IMR-90 (cell line): ENCODE results near the gene GCM1. TPM values are rescaled to one million over a fixed set of nuclear protein-coding genes. Genes with fewer than 3 reads are reported as not detected.
A peak's percentile ranks its signal among the peaks of the same experiment; 100 is the strongest.

Experiments
- ATAC-seq: fragments of 200-7000 bp; cut with Tn5 transposase; 2 replicates; pipeline ENCODE4 v1.9.1; 2020; ENCODE audit warnings: low read depth, mild to moderate bottlenecking, moderate library complexity
- BruUV-seq: library from RNA; stranded (reverse); fragments of 400-500 nt; replicated peaks from 2 replicates; lab custom pipeline; 2021; lab: Mats Ljungman, UMichigan
- CTCF ChIA-PET: fragments of 300-600 bp; formaldehyde crosslinking; extraction: SDS; loops from one replicate; lab custom pipeline; 2021; ENCODE audit warnings: antibody characterized with exemption; lab: Yijun Ruan, JAX
- POLR2A ChIA-PET: fragments of 300-600 bp; sonication (Branson Sonifier 250); formaldehyde crosslinking; loops from one replicate; lab custom pipeline; 2022; ENCODE audit warnings: antibody characterized with exemption; ENCODE audit not compliant: unreplicated experiment; lab: Charles Lee
- DNase-seq: peaks from one replicate; pipeline ENCODE4 v3.0.0; 2013
- H2AFZ ChIP-seq: replicated peaks from 2 replicates; pipeline ENCODE3; 2013; ENCODE audit warnings: low read length, mild to moderate bottlenecking; ENCODE audit not compliant: poor library complexity
- H2AK5ac ChIP-seq: 2 replicates; pipeline ENCODE4 v1.6.1; 2013; ENCODE audit warnings: low read depth, low read length, inconsistent platforms
- H2AK9ac ChIP-seq: replicated peaks from 2 replicates; pipeline ENCODE3; 2013; ENCODE audit warnings: mild to moderate bottlenecking, low read depth, low read length, moderate library complexity; ENCODE audit not compliant: poor library complexity
- H2BK120ac ChIP-seq: 2 replicates; pipeline ENCODE4 v1.6.1; 2013; ENCODE audit warnings: low read depth, low read length, inconsistent platforms
- H2BK15ac ChIP-seq: 3 replicates; pipeline ENCODE4 v1.6.1; 2013; ENCODE audit warnings: low read depth, low read length, inconsistent platforms
- H2BK20ac ChIP-seq: 2 replicates; pipeline ENCODE4 v1.6.1; 2013; ENCODE audit warnings: low read depth, mild to moderate bottlenecking, inconsistent platforms, low read length, moderate library complexity
- H2BK5ac ChIP-seq: 2 replicates; pipeline ENCODE4 v1.6.1; 2013; ENCODE audit warnings: mild to moderate bottlenecking, low read depth, low read length, inconsistent platforms; ENCODE audit not compliant: poor library complexity, severe bottlenecking
- H3K14ac ChIP-seq: replicated peaks from 2 replicates; pipeline ENCODE4 v1.6.1; 2013; ENCODE audit warnings: low read depth, low read length, inconsistent platforms
- H3K18ac ChIP-seq: 2 replicates; pipeline ENCODE4 v1.6.1; 2013; ENCODE audit warnings: low read depth, low read length, control low read depth
- H3K23ac ChIP-seq: 2 replicates; pipeline ENCODE4 v1.6.1; 2013; ENCODE audit warnings: low read depth, low read length, inconsistent platforms
- H3K27ac ChIP-seq: 2 replicates; pipeline ENCODE4 v1.5.1; 2013; ENCODE audit warnings: mild to moderate bottlenecking, control low read depth, low read length; ENCODE audit not compliant: insufficient read depth
- H3K27me3 ChIP-seq: 2 replicates; pipeline ENCODE4 v1.6.1; 2013; ENCODE audit warnings: low read length; ENCODE audit not compliant: control insufficient read depth, insufficient read depth
- H3K36me3 ChIP-seq: 2 replicates; pipeline ENCODE4 v1.6.1; 2013; ENCODE audit warnings: low read length, mixed read lengths; ENCODE audit not compliant: control insufficient read depth, insufficient read depth
- H3K4ac ChIP-seq: 2 replicates; pipeline ENCODE4 v1.6.1; 2013; ENCODE audit warnings: low read depth, low read length, inconsistent platforms
- H3K4me1 ChIP-seq: 2 replicates; pipeline ENCODE4 v1.6.1; 2013; ENCODE audit warnings: low read length, mixed read lengths; ENCODE audit not compliant: control insufficient read depth, insufficient read depth
- H3K4me2 ChIP-seq: 2 replicates; pipeline ENCODE4 v1.6.1; 2013; ENCODE audit warnings: low read depth, mild to moderate bottlenecking, control low read depth, low read length, moderate library complexity
- H3K4me3 ChIP-seq: 2 replicates; pipeline ENCODE4 v1.5.1; 2013; ENCODE audit warnings: low read depth, mild to moderate bottlenecking, control low read depth, low read length, moderate library complexity; ENCODE audit not compliant: insufficient read depth
- H3K56ac ChIP-seq: 2 replicates; pipeline ENCODE4 v1.6.1; 2013; ENCODE audit warnings: low read length, inconsistent platforms; ENCODE audit not compliant: insufficient read depth; ENCODE audit errors: extremely low read depth
- H3K79me1 ChIP-seq, 2 experiments: 2 replicates each; pipeline ENCODE4 v1.6.1; 2013; ENCODE audit warnings: low read length in 2 of 2, inconsistent platforms in 1 of 2, low read depth in 1 of 2
- H3K9ac ChIP-seq: 2 replicates; pipeline ENCODE4 v1.6.1; 2013; ENCODE audit warnings: low read depth, low read length, control low read depth
- H3K9me1 ChIP-seq: 2 replicates; pipeline ENCODE4 v1.6.1; 2013; ENCODE audit warnings: low read length, inconsistent platforms; ENCODE audit not compliant: insufficient read depth
- H3K9me3 ChIP-seq: 2 replicates; pipeline ENCODE4 v1.6.1; 2013; ENCODE audit warnings: low read length; ENCODE audit not compliant: control insufficient read depth, insufficient read depth
- H4K20me1 ChIP-seq: 2 replicates; pipeline ENCODE4 v1.6.1; 2013; ENCODE audit warnings: low read length, inconsistent platforms; ENCODE audit not compliant: insufficient read depth
- H4K5ac ChIP-seq: 2 replicates; pipeline ENCODE4 v1.6.1; 2013; ENCODE audit warnings: mild to moderate bottlenecking, low read depth, low read length, control low read depth
- H4K8ac ChIP-seq, 2 experiments: 2 replicates each; pipeline ENCODE4 v1.6.1; 2013; ENCODE audit warnings: low read depth in 2 of 2, low read length in 2 of 2, control low read depth in 1 of 2, inconsistent platforms in 1 of 2
- H4K91ac ChIP-seq: 2 replicates; pipeline ENCODE4 v1.6.1; 2013; ENCODE audit warnings: low read depth, low read length, inconsistent platforms; ENCODE audit not compliant: insufficient read depth
- BHLHE40 ChIP-seq: fragments of 150-350 bp; IDR thresholded peaks from 2 replicates; pipeline ENCODE4 v1.6.1; 2016; ENCODE audit warnings: mild to moderate bottlenecking, low read depth, low read length
- CEBPB ChIP-seq: IDR thresholded peaks from 2 replicates; pipeline ENCODE4 v1.6.1; 2012; ENCODE audit warnings: low read depth, low read length, improper control_type of control experiment
- CHD1 ChIP-seq: IDR thresholded peaks from 2 replicates; pipeline ENCODE4 v1.6.1; 2012; ENCODE audit warnings: low read depth, low read length, improper control_type of control experiment
- FOS ChIP-seq: fragments of 150-350 bp; IDR thresholded peaks from 2 replicates; pipeline ENCODE4 v1.6.1; 2016; ENCODE audit warnings: low read depth, low read length
- MAFK ChIP-seq: IDR thresholded peaks from 2 replicates; pipeline ENCODE4 v1.6.1; 2012; ENCODE audit warnings: low read depth, low read length, improper control_type of control experiment
- MAZ ChIP-seq: IDR thresholded peaks from 2 replicates; pipeline ENCODE4 v1.6.1; 2012; ENCODE audit warnings: low read depth, mild to moderate bottlenecking, low read length, improper control_type of control experiment, moderate library complexity, borderline replicate concordance
- MXI1 ChIP-seq: IDR thresholded peaks from 2 replicates; pipeline ENCODE4 v1.6.1; 2012; ENCODE audit warnings: low read depth, mild to moderate bottlenecking, low read length, moderate library complexity, borderline replicate concordance
- NFE2L2 ChIP-seq: fragments of 150-350 bp; IDR thresholded peaks from 2 replicates; pipeline ENCODE4 v1.6.1; 2016; ENCODE audit warnings: low read depth, mild to moderate bottlenecking, low read length
- POLR2A ChIP-seq: IDR thresholded peaks from 2 replicates; pipeline ENCODE4 v1.6.1; 2012; ENCODE audit warnings: mild to moderate bottlenecking, low read depth, low read length
- RAD21 ChIP-seq: IDR thresholded peaks from 2 replicates; pipeline ENCODE4 v1.6.1; 2012; ENCODE audit warnings: low read length, improper control_type of control experiment
- RCOR1 ChIP-seq: IDR thresholded peaks from 2 replicates; pipeline ENCODE4 v1.6.1; 2012; ENCODE audit warnings: mild to moderate bottlenecking, low read length, improper control_type of control experiment; ENCODE audit not compliant: insufficient replicate concordance
- RFX5 ChIP-seq: IDR thresholded peaks from 2 replicates; pipeline ENCODE4 v1.8.0; 2012; ENCODE audit warnings: low read depth, mild to moderate bottlenecking, low read length, moderate library complexity
- SMC3 ChIP-seq: fragments of 150-350 bp; IDR thresholded peaks from 2 replicates; pipeline ENCODE4 v1.6.1; 2016; ENCODE audit warnings: low read depth, mild to moderate bottlenecking, antibody characterized with exemption, low read length, moderate library complexity
- WGBS, 2 experiments: methylation state at CpG; one replicate each; pipeline versions ENCODE4 v1.1.5 to v1.1.7; 2013; ENCODE audit warnings: missing lambda C conversion rate in 2 of 2; ENCODE audit not compliant: insufficient read length in 1 of 2; ENCODE audit errors: extremely low coverage in 2 of 2; 5-methylcytosine and 5-hydroxymethylcytosine counted together
- dilution Hi-C: fragments of 300-500 bp; cut with HindIII; formaldehyde crosslinking; loops from one replicate; pipeline ENCODE4 v1.14.3; 2018; ENCODE audit warnings: low sequenced_read_pairs; ENCODE audit not compliant: unreplicated experiment
- in situ Hi-C: fragments of 300-500 bp; cut with MboI; formaldehyde crosslinking; loops from 3 replicates; pipeline ENCODE4 v1.14.3; 2019; ENCODE audit warnings: low sequenced_read_pairs, inconsistent platforms, mixed read lengths
- intact Hi-C: fragments of 100-400 bp; cut with micrococcal nuclease; formaldehyde crosslinking; loops from 2 replicates; pipeline ENCODE4 v1.10.0; 2022
- polyA plus RNA-seq, 3 experiments: library from polyadenylated mRNA; depleted of rRNA; stranded (reverse); fragments of >200 nt; gene quantifications; 2 replicates each; pipeline ENCODE4 v1.2.3, GENCODE V29; 2012; ENCODE audit warnings: low replicate concordance in 1 of 3
- total RNA-seq: library from RNA; depleted of rRNA; stranded (reverse); fragments of >200 nt; gene quantifications from 2 replicates; pipeline ENCODE4 v1.2.3, GENCODE V29; 2012
- TF ChIP-seq, protein P1 (sequence below): fragments of 150-350 bp; IDR thresholded peaks from 2 replicates; pipeline ENCODE4 v1.6.1; 2017; ENCODE audit warnings: mild to moderate bottlenecking, antibody characterized with exemption, low read length, low read depth
- TF ChIP-seq, protein P2 (sequence below): conservative IDR thresholded peaks from 2 replicates; pipeline ENCODE4 v1.5.1; 2012; ENCODE audit warnings: mild to moderate bottlenecking, low read depth, low read length, improper control_type of control experiment
- TF ChIP-seq, protein P3 (sequence below): fragments of 150-350 bp; IDR thresholded peaks from 2 replicates; pipeline ENCODE4 v1.6.1; 2016; ENCODE audit warnings: low read depth, mild to moderate bottlenecking, low read length, moderate library complexity, borderline replicate concordance

Gene GCM1
- total and polyA plus RNA-seq, 2 of the 4 experiments (the other 2 are of a cell fraction): not detected

DNA sequence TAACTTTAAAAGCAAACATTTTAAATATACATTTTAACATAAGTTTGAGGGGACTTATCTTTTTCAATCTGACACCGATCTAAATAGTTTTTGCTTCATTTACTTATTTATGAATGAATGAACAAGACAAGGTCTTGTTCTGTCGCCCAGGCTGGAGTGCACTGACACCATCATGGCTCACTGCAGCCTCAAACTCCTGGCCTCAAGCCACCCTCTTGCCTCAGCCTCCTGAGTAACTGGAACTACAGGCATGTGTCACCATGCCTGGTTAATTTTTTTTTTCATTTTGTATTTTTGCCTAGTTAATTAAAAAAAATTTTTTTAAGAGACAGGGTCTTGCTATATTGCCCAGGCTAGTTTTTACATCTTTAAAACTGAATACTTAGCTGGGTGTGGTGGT, 58.1 kb downstream of the GCM1 start:
- H3K14ac ChIP-seq: no peak overlapping the region
- intact Hi-C loops: no loop called here
- no peak overlapping the region for H4K5ac ChIP-seq
- H3K9me3 ChIP-seq: no peaks in the 10 kb centered on the region
- peaks cover 2% of the 10 kb centered on the region; the same call in 1 of the 2 replicates for H3K4me1 ChIP-seq
- peaks cover 34% of the 10 kb centered on the region for H3K36me3 ChIP-seq
- no peak overlapping the region for H2AK5ac ChIP-seq
- ATAC-seq (no peak; the same call in 1 of the 2 replicates), DNase-seq (peak; percentile 51)
- TF ChIP-seq, protein P1, sequence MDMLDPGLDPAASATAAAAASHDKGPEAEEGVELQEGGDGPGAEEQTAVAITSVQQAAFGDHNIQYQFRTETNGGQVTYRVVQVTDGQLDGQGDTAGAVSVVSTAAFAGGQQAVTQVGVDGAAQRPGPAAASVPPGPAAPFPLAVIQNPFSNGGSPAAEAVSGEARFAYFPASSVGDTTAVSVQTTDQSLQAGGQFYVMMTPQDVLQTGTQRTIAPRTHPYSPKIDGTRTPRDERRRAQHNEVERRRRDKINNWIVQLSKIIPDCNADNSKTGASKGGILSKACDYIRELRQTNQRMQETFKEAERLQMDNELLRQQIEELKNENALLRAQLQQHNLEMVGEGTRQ: no peak
- TF ChIP-seq POLR2A (no peak), RCOR1 (no peak), SMC3 (no peak), BHLHE40 (no peak), RFX5 (no peak), MXI1 (no peak), RAD21 (no peak), CHD1 (no peak), MAZ (no peak), CEBPB (no peak), MAFK (no peak), NFE2L2 (no peak), FOS (no peak)
- TF ChIP-seq, protein P2, sequence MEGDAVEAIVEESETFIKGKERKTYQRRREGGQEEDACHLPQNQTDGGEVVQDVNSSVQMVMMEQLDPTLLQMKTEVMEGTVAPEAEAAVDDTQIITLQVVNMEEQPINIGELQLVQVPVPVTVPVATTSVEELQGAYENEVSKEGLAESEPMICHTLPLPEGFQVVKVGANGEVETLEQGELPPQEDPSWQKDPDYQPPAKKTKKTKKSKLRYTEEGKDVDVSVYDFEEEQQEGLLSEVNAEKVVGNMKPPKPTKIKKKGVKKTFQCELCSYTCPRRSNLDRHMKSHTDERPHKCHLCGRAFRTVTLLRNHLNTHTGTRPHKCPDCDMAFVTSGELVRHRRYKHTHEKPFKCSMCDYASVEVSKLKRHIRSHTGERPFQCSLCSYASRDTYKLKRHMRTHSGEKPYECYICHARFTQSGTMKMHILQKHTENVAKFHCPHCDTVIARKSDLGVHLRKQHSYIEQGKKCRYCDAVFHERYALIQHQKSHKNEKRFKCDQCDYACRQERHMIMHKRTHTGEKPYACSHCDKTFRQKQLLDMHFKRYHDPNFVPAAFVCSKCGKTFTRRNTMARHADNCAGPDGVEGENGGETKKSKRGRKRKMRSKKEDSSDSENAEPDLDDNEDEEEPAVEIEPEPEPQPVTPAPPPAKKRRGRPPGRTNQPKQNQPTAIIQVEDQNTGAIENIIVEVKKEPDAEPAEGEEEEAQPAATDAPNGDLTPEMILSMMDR: no peak
- TF ChIP-seq, protein P3, sequence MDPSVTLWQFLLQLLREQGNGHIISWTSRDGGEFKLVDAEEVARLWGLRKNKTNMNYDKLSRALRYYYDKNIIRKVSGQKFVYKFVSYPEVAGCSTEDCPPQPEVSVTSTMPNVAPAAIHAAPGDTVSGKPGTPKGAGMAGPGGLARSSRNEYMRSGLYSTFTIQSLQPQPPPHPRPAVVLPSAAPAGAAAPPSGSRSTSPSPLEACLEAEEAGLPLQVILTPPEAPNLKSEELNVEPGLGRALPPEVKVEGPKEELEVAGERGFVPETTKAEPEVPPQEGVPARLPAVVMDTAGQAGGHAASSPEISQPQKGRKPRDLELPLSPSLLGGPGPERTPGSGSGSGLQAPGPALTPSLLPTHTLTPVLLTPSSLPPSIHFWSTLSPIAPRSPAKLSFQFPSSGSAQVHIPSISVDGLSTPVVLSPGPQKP: no peak
- no peak overlapping the region for H4K91ac ChIP-seq
- no peaks in the 10 kb centered on the region for H3K27me3 ChIP-seq
- H2BK5ac ChIP-seq: no peak overlapping the region
- ChIA-PET CTCF (no interaction called here), POLR2A (no interaction called here)
- 0 out of 4 replicates have a peak, but pooled peaks cover 0 to 2% of the 10 kb centered on the region in 2 experiments for H3K79me1 ChIP-seq
- H3K23ac ChIP-seq: no peak overlapping the region
- no peaks in the 10 kb centered on the region; the same call in 1 of the 2 replicates for H4K20me1 ChIP-seq
- no peak overlapping the region for H4K8ac ChIP-seq
- no TSS peak for BruUV-seq
- no peak overlapping the region for H3K4me3 ChIP-seq
- no peak overlapping the region for H3K56ac ChIP-seq
- dilution Hi-C loops: no loop called here
- no peak overlapping the region for H3K18ac ChIP-seq
- H2BK15ac ChIP-seq: no peak overlapping the region
- H3K27ac ChIP-seq: no peak overlapping the region
- no peak overlapping the region for H2AFZ ChIP-seq
- no peak overlapping the region for H3K4me2 ChIP-seq
- H3K9ac ChIP-seq: no peak overlapping the region
- H3K9me1 ChIP-seq: no peaks in the 10 kb centered on the region; the same call in 1 of the 2 replicates
- H2BK20ac ChIP-seq: no peak overlapping the region
- no peak overlapping the region for H3K4ac ChIP-seq
- in situ Hi-C loops: no loop called here
- no peak overlapping the region for H2AK9ac ChIP-seq
- no peak overlapping the region for H2BK120ac ChIP-seq
- WGBS, 2 experiments: no CpG with 5 or more reads among the region's 2 CpGs
